NCI-H1105 (cell line): ENCODE data around the gene NKD1.

ENCODE experiments used
- DNase-seq: peaks from one replicate; lab custom pipeline; 2025; lab: John Stamatoyannopoulos, UW

Gene NKD1, protein sequence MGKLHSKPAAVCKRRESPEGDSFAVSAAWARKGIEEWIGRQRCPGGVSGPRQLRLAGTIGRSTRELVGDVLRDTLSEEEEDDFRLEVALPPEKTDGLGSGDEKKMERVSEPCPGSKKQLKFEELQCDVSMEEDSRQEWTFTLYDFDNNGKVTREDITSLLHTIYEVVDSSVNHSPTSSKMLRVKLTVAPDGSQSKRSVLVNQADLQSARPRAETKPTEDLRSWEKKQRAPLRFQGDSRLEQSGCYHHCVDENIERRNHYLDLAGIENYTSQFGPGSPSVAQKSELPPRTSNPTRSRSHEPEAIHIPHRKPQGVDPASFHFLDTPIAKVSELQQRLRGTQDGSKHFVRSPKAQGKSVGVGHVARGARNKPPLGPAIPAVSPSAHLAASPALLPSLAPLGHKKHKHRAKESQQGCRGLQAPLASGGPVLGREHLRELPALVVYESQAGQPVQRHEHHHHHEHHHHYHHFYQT

DNA sequence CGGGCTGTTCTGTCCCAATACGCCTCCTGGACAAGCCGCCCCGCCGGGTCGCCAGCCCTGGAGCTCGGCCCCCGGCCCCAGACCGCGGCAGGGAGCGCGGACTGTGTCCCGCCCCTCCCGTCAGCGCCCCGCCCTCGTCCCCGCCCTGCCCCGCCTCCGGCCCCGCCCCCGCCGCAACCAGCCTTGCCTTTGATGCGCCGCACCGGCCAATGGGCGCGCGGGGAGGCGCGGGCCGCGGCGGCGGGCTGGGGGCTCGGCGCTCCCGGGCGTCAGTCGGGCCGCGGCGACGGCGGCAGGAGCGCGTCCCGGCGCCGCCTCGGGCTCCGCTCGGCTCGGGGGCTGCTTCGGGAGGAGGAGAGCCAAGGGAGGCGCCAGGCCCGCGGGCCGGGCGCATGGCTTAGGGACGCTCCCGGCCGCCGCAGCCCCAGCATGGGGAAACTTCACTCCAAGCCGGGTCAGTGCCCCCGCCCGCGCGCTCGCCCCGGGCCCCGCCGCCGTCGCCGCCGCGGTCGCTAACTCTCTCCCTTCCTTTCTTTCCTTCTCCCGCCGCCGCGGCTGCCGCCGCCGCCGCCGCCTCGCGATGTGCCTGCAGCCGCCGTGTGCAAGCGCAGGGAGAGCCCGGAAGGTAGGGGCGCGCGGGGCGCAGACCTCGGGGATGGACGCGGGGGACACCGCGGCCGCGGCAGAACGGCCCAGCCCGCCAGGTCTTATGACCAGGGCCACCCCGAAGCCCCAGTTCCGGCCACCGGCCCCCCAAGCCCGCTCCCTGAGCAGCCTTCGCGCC is at the start of gene NKD1:
Gene NKD1 (plus strand): TSS at position 272 of the 784 bp plus-strand sequence. CDS start 158 bp downstream, at position 430.
- DNase-seq = peak; percentile 78

DNA sequence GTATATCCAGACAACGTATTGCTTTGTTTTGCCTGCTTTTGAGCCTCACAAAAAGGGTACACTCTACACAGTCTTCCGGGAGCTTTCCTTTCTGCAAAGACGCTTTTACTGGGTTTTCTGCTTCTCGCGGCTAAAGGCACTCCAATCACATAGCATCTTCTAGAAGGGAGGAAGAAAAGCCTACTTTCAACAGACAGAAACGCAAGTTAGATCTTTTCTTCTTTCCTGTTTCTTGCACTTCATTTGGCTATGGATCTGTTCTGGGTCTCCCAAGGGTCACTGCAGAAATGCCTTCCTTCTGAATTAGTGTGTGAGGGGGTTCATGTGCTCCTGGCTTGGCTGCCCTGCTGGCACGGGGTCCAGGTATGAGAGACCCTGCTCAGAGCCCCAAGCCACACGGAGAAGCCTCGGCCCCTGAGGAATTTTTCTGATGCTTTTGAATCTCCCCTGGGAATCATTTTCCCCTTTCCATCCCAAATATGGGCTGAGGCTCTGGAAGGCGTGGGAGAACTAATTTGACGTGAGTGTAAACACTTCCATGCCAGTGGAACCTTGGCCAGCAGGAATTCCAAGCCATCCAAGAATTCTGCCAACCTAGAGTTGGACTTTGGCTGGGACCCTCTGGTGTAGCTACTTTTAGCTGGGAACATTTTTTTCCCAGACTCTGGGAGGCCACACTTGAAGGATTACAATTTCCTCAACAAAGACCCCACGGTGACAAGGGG is 49.6 kb upstream of the NKD1 start:
- no peak for DNase-seq

DNA sequence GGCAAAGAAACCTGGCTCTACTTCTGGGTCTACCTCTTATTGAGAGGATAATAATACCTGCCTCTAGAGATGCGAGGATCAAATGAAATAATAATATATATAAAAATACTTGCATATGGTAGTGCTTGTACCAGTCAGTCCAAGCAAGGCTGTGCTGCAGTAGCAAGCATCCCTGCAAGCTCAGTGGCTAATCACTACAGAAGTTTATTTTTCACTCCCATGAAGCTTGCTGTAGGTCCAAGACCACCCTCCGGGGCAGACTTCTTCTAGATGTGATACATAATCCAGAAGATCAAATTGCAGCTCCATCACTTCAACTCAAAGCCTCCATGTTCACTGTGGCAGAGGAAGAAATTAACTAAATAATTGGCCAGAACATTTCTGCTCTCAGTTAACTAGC is 48.9 kb upstream of the NKD1 start:
- no peak for DNase-seq

- DNase-seq = no peak
These were observed 47.9 kb upstream of the NKD1 start for GRCh38 chr16:50500171-50500874.

- DNase-seq = no peak
These were observed 46.9 kb upstream of the NKD1 start for GRCh38 chr16:50501251-50501650.

DNA sequence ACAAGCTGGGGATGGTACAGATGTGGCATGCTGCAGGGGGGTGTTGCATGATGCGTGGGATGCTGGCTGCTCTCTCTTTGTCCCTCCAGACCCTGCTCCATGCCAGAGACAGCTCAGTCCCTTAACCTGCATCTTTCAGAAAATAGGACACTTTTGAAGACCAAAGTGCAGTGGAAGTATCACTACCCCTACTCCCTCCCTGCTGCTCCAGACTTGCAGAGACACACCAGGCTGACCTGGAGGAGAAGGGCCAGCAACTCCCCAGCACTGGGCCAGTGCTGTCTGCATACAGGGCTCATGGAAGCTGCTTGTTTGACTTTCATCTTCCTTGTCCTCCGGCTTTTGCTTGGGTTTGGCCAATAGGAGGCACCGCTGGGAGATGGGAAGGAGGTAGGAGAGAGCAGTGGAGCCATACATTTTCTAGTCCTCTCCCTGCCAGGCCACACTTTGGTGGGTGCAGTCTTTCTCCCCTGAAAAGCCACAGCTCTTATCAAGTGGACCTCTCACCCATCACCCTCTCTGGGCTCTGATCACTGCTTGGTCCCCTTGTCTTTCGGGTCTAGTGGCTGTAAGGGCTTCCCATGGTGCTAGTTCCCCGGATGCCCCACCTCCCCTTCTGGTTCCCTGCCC is 46.1 kb upstream of the NKD1 start:
- DNase-seq = no peak

DNA sequence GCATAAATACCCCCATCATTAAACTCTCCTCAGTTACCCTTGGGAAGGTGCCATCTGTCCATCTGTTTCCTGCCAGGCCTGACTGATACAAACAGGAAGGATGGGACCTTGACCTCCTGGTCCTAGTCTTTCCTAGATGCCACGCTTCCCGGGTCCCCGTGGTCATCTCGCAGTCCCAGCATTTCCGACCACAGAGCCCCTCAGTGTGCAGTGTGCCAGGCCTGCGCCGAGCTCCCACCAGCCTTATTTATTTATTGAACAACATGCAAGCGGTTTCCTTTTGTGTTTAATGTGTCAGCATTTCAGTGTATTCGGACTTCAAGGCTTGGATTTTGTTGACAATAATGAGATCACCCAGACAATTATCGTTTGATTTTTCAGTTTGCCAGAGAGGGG is 45.6 kb upstream of the NKD1 start:
- no peak for DNase-seq

GRCh38 chr16:50503868-50504531 is 44.2 kb upstream of the NKD1 start:
- DNase-seq = peak; percentile 70

DNA sequence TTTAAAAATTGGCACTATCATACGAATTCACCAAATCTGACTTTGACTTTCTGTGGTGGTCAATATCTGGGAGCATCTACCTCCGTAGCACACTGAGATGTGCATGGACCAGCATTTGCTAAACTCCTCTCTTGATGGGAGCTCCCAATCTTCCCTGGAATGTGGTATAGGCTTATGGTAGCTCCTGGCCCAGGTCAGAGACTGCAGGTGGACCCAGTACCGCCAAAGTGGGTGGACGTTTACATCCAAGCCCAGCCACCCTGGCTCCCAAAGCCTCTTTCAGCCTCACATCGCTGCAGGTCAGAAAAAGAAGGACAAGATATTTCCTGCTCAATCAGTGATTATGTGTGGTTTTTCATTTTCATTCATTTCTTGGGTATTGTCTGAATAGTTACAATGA is 43.1 kb upstream of the NKD1 start:
- DNase-seq = no peak

DNA sequence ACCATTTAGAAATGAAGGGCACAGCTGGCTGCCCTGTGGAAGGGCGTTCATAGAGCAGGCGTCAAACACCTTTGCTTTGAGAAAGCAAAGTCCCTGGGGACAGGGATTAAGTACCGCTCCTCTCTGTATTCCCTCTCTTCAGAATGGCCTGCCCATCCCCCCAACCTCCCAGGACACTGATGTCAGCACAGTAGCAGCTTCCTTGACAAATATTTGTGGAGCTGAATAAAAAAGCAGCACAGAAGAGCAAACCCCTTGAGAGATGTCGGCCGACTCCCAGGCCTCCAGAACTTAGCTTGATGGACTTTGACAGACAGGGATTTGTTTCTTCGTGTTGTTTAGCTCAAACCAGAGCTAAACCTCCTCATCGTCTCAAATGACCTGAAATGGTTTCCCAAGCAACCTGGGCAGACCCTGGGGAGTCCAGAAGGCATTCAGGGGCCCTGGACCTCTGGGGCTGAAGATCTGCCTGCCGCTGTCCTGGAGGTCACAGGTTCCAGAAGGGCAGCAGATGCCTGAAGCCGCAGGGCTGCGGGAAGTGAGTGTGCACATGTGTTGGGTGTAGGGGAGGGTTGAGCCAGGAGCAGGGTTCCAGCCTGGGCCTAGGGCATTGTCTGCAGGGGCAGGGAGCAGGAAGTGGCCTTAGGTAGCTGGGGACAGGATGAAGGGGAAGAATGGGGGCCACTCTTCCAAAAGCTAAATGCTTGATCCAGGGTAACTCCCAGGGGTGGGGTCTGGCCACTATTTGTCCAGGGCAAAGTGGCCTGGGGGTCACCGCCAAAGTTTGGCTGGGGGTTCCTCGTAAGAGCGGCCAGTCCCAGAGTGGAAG is 42.3 kb upstream of the NKD1 start:
- DNase-seq = no peak

- DNase-seq = no peak
These were observed 41.7 kb upstream of the NKD1 start for GRCh38 chr16:50506543-50506937.

DNA sequence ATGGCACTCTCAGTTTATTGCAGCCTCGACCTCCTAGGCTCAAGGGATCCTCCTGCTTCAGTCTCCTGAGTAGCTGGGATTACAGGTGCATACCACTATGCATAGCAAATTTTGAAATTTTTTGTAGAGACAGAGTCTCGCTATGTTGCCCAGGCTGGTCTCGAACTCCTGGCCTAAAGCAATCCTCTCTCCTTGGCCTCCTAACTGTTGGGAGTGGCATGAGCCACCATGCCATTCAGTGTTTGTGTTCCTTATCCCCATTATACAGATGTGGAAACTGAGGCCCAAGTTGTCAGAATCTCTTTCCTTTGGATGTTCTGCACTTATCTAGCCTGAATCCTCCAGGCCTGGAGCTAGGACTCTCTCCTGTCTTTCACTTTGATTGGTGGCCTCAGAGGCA is 40.8 kb upstream of the NKD1 start:
- no peak for DNase-seq

DNA sequence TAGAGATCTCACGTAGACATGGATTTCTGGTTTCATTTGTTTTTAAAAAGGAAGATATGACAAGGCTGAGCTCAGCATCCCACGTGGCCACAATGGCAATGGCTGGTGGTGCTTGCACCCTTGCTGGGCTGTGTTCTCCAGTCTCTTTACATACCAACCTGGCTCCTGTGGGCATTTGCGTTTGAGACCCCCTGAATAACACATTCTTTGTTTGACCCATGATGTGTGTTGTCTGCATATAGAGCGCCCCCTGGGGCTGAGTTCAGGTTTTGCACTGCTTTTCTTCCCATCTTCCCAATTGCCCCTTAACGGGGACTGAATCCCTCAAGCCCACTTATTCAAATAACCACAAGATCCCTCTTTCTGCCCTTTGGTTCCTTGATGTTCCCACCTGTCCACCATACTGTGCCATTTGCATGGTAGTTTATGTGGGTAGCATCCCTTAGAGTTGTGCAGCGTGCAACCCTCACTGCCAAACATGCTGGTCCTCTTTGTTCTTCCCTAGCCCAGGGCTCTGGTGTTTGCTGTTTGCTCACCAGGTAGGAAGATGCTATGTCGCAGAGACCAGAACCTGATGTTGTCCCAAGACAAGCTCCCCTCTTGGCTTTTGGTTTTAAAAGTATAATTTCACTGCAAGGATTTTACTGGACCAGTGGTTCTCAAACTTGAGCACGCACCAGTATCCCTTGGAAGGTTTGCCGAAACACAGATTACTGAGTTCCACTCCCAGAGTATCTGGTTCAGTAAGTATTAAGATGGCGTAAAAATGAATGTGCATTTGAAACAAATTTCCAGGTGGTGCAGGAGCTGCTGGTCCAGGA is 38.5 kb upstream of the NKD1 start:
- DNase-seq = peak; percentile 15

GRCh38 chr16:50515218-50515617 is 33.0 kb upstream of the NKD1 start:
- DNase-seq = no peak

DNA sequence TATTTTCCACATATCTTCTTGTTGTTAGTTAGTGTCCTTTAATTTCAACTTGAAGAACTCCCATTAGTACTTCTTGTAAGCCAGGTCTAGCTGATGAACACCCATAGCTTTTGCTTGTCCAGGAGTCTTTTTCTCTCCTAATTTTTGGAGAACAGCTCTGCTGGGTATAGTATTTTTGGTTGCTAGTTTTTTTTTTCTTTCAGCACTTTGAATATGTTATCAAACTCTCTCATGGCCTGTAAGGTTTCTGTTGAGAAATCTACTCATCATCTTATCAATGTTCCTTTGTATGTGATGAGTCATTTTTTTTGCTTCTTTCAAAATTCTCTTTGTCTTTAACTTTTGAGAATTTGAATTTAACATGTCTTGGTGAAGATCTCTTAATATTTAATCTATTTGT is 31.8 kb upstream of the NKD1 start:
- no peak for DNase-seq

- DNase-seq = no peak
These were observed 31.3 kb upstream of the NKD1 start for GRCh38 chr16:50516890-50517289.

DNA sequence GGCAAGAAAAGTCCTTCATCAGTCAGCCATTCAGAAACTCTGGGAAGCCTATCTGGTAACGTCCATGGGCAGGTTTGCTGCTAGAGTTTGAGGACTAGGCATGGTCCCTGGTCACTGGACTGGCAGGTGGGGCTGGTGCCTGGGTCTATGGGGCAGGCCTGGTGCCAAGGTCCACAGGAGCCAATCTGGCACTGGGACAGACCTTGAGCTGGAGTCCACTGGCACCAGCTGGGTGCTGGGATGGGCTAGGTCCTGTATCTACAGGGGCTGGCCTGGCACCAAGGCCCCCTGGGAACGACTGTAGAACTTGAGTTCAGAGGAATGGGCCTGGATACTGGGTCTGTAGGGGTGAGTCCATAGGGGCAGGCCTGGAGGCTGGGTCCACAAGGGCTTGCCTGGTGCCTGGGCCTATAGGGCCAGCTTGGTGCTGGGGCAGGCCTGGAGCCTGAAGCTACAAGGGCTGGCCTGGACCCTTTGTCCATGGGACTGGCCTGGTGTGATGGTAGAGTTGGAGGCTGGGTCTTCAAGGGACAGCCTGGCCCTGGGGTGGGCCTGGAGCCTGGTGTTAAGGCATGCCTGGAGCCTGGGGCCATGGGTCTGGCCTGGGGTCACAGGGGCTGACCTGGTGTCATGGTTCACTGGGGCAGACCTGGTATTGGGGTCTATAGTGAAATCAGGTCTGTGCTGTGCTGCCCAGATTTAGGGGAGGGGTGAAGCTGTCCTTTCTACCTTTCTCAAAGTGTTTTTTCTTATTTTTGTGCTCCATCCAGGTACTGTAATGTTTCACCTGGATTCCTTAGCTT is 30.5 kb upstream of the NKD1 start:
- DNase-seq = no peak

DNA sequence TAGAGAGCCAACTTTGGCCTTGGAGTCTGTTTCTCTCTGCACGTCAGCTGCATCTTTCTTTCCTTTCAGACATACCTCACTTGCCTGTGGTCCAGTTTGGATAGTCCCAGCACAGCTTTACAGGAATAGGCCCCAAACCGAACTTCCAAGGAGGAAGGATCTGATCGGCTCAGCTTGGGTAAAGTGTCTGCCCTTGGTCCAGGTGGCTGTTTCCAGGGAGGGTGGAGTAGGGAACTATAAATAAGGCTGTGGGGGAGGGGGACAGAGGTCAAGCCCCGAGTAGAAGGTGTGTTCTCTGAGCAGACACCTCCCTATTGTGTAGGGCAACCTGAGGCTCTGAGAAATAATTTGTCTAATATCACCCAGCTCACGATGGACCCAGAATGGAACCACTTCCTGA is 29.2 kb upstream of the NKD1 start:
- no peak for DNase-seq
